ENCODE results near the gene AP2A2. TPM values are rescaled to one million over a fixed set of nuclear protein-coding genes. Genes with fewer than 3 reads are reported as not detected.
"Not testable (repeated sequence)": the region's sequence is repeated elsewhere in the genome, so short reads cannot be mapped to it uniquely, and the experiment has no call there.

Gene AP2A2
- total RNA-seq, 1 experiment from 2014 or later: 70.6 TPM

GRCh38 chr11:1015826-1016545 lies 90.3 kb downstream of the AP2A2 start:
- H3K27me3 Mint-ChIP-seq (ENCODE audit: insufficient read depth, unreplicated experiment): no peaks in the 10 kb centered on the region
- ChIA-PET POLR2A (interaction anchor here (0.7 kb wide), 1 partner anchor 307 kb away, joined by 3 read pairs; no protein-coding TSS in a partner anchor), CTCF (no interaction called here)
- DNase-seq (ENCODE audit: unreplicated experiment): no peak
- H3K9me3 Mint-ChIP-seq (ENCODE audit: unreplicated experiment): peaks cover 28% of the 10 kb centered on the region
- no peak for TF ChIP-seq CTCF (IDR thresholded peaks at IDR 0.05; ENCODE audit: unreplicated experiment)
- BruUV-seq (replicated peaks): no TSS peak
- H3K27ac Mint-ChIP-seq (ENCODE audit: low read depth, unreplicated experiment): no peak overlapping the region
- H3K4me1 Mint-ChIP-seq (ENCODE audit: insufficient read depth, unreplicated experiment): no peaks in the 10 kb centered on the region
- H3K36me3 Mint-ChIP-seq (ENCODE audit: insufficient read depth, unreplicated experiment): peaks cover 10% of the 10 kb centered on the region
- no peak overlapping the region for H3K4me3 Mint-ChIP-seq (ENCODE audit: unreplicated experiment)
- intact Hi-C loops (cut with micrococcal nuclease): no loop called here

- H3K4me1 Mint-ChIP-seq (ENCODE audit: insufficient read depth, unreplicated experiment); DNase-seq (ENCODE audit: unreplicated experiment); BruUV-seq (replicated peaks); H3K36me3 Mint-ChIP-seq (ENCODE audit: insufficient read depth, unreplicated experiment); intact Hi-C loops (cut with micrococcal nuclease); H3K4me3 Mint-ChIP-seq (ENCODE audit: unreplicated experiment); H3K27me3 Mint-ChIP-seq (ENCODE audit: insufficient read depth, unreplicated experiment); H3K27ac Mint-ChIP-seq (ENCODE audit: low read depth, unreplicated experiment): not testable (repeated sequence)
- ChIA-PET POLR2A (interaction anchor here (0.7 kb wide), 1 partner anchor 306 kb away, joined by 3 read pairs; no protein-coding TSS in a partner anchor), CTCF (interaction anchor here (0.7 kb wide), 2 partner anchors 66 to 495 kb away, joined by 3 read pairs; no protein-coding TSS in a partner anchor)
- H3K9me3 Mint-ChIP-seq (ENCODE audit: unreplicated experiment): peaks cover 28% of the 10 kb centered on the region
These were observed 91.0 kb downstream of the AP2A2 start for GRCh38 chr11:1016610-1017126.

GRCh38 chr11:1017269-1018005 lies 91.8 kb downstream of the AP2A2 start:
- H3K27ac Mint-ChIP-seq (ENCODE audit: low read depth, unreplicated experiment): no peak overlapping the region
- POLR2A ChIA-PET: no interaction called here
- DNase-seq (ENCODE audit: unreplicated experiment): no peak
- no peaks in the 10 kb centered on the region for H3K4me1 Mint-ChIP-seq (ENCODE audit: insufficient read depth, unreplicated experiment)
- TF ChIP-seq CTCF (IDR thresholded peaks at IDR 0.05; ENCODE audit: unreplicated experiment): no peak
- intact Hi-C loops (cut with micrococcal nuclease): no loop called here
- peaks cover 9% of the 10 kb centered on the region for H3K36me3 Mint-ChIP-seq (ENCODE audit: insufficient read depth, unreplicated experiment)
- H3K9me3 Mint-ChIP-seq (ENCODE audit: unreplicated experiment): peaks cover 28% of the 10 kb centered on the region
- no TSS peak for BruUV-seq (replicated peaks)
- no peaks in the 10 kb centered on the region for H3K27me3 Mint-ChIP-seq (ENCODE audit: insufficient read depth, unreplicated experiment)
- CTCF ChIA-PET: interaction anchor here (0.6 to 0.8 kb wide), 3 partner anchors 34 to 367 kb away, joined by 3 read pairs; no protein-coding TSS in a partner anchor
- no peak overlapping the region for H3K4me3 Mint-ChIP-seq (ENCODE audit: unreplicated experiment)

GRCh38 chr11:1018091-1018490 lies 92.4 kb downstream of the AP2A2 start:
- no peak for DNase-seq (ENCODE audit: unreplicated experiment)
- Mint-ChIP-seq H3K9me3 (ENCODE audit: unreplicated experiment) (peaks cover 28% of the 10 kb centered on the region), H3K27me3 (ENCODE audit: insufficient read depth, unreplicated experiment) (no peaks in the 10 kb centered on the region), H3K36me3 (ENCODE audit: insufficient read depth, unreplicated experiment) (peaks cover 9% of the 10 kb centered on the region), H3K4me1 (ENCODE audit: insufficient read depth, unreplicated experiment) (no peaks in the 10 kb centered on the region), H3K4me3 (ENCODE audit: unreplicated experiment) (no peak overlapping the region), H3K27ac (ENCODE audit: low read depth, unreplicated experiment) (no peak overlapping the region)
- ChIA-PET POLR2A (no interaction called here), CTCF (no interaction called here)
- no TSS peak for BruUV-seq (replicated peaks)
- no peak for TF ChIP-seq CTCF (IDR thresholded peaks at IDR 0.05; ENCODE audit: unreplicated experiment)
- intact Hi-C loops (cut with micrococcal nuclease): no loop called here
